Muscle of back (tissue), 11 donors: ENCODE measurements around the gene RAE1. TPM values are rescaled to one million over a fixed set of nuclear protein-coding genes. Genes with fewer than 3 reads are reported as not detected.
"Not testable (repeated sequence)": the region's sequence is repeated elsewhere in the genome, so short reads cannot be mapped to it uniquely, and the experiment has no call there.

Source experiments
- DNase-seq, 3 donors: peaks; one replicate each; pipeline versions ENCODE4 v3.0.0 to v3.0.0-alpha.2; 2013
- polyA plus RNA-seq, 10 donors: library from polyadenylated mRNA; unstranded; fragments of 120-200 nt; gene quantifications; one replicate each; pipeline ENCODE4 v1.2.1, GENCODE V29; 2013; ENCODE audit not compliant: insufficient read length in 10 of 10

Gene RAE1
- polyA plus RNA-seq, 10 donors: 21.7 to 31.5 (median 26.5) TPM

- no peak for DNase-seq
Observed at GRCh38 chr20:57412347-57413029, 61.4 kb downstream of the RAE1 start.

GRCh38 chr20:57413986-57414385 is 62.9 kb downstream of the RAE1 start:
- DNase-seq: no peak

GRCh38 chr20:57414867-57415592 is 64.0 kb downstream of the RAE1 start:
- no peak for DNase-seq

- no peak for DNase-seq
Observed at GRCh38 chr20:57415771-57416170, 64.7 kb downstream of the RAE1 start.

DNA sequence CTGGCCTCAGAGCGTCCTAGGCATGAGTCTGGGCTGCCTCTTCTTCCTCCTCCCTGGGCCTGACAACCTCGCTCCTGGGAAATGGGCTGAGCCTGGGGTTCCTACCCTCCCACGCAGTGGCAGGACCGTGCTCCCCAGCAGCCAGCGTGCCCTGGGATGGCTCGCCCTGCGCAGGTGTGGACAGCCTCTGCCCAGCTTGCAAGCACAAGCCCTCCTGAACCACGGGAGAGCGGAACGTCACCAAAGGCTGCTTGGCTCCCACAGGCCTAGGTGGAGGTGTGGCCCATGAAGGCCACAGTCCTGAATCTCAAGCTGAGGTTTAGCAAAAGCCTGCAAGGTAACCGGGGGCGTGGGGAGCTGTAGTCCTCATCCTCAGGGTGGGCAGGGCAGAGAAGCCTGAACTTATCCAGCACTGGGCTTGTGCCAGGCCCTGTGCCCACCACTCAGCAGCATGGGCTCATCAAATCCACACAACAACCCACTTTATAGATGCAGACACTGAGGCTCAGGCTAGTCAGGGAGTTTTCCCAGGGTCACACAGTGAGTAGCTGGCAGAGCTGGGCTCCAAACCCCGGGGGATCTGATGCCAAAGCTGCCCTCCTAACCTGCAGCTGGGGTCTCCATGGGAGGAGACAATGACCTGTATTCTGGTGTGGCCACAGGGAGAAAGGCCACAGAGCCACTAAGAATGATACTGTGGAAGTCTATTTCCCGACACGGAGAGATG is 65.4 kb downstream of the RAE1 start:
- no peak for DNase-seq

DNA sequence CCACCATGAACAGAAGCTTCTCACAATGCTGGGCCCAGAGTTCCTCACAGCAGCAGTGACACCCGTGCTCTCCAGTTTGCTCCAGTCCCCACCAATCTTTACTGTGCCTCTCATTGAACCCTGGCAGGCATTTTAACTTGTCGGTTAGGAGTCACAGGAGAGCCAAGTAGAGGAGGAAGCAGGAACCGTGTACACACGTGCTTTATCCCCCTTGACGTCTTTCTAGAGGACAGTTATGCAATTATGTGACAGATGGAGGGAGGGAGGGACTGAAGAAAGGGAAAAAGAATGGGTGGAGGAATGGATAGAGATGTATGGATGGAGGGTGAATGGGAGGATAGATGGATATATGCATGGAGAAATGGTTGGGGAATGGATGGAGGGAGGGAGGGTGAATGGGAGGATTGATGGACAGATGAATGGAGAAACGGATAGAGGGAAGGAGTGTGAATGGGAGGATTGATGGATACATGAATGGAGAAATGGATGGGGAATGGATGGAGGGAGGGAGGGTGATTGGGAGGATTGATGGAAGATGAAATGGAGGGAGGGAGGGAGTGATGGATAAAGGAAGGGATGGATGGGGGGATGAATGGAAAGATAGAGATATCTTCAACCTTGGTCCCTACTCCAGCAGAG is 66.1 kb downstream of the RAE1 start:
- DNase-seq: no peak

GRCh38 chr20:57417830-57418780 is 67.0 kb downstream of the RAE1 start:
- DNase-seq: no peak

- not testable (repeated sequence) for DNase-seq
Observed at GRCh38 chr20:57419479-57419878, 68.4 kb downstream of the RAE1 start.

GRCh38 chr20:57420571-57421252 is 69.7 kb downstream of the RAE1 start:
- no peak for DNase-seq

DNA sequence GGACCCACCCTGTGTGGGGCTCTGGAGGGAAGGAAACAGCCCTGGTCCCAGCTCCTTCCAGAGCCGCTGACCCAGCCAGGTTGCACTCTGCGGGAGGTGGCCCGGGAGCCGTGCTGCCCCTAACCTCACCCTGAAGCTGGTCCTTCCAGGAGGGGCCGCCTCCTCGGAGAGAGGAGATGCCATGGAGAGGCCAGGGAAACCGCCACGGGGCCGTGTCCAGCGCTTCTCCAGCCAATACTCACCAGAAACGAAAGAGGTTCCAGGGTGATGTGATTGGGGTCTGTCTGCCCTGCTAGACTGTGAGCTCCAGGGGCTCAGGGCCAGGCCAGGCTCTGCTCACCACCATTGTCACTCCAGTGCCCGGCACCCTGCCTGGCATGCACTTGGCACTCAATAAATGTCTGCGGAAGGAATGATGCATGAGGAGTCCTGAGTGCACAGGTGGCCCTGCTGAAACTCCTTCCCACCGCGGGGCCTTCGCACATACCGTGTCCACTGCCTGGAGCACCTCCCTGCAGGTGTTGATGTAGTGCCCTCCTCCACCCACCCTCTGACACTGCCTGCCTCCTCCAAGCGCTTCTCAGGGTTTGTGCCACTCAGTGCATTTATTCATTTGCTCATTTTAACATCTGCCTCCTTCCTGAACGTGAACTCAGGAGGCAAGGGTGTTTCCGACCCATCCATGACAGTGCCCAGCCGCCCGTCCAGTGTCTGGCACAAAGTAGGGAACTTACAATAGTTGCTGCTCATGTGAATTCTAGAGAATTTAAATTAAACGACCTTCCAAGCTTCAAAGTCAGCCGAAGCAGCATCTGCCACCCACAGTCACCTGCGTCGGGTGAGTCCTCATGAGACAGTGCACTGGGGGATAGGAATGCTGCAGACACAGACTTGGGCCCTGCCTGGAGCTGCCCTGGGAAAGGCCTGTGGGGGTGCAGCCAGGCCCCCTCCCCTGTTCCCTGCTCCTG is 70.5 kb downstream of the RAE1 start:
- no peak for DNase-seq

GRCh38 chr20:57422254-57422653 is 71.2 kb downstream of the RAE1 start:
- DNase-seq: no peak

GRCh38 chr20:57425150-57426013 is 74.3 kb downstream of the RAE1 start:
- no peak for DNase-seq

- DNase-seq: no peak
Observed at GRCh38 chr20:57426271-57426689, 75.2 kb downstream of the RAE1 start.

DNA sequence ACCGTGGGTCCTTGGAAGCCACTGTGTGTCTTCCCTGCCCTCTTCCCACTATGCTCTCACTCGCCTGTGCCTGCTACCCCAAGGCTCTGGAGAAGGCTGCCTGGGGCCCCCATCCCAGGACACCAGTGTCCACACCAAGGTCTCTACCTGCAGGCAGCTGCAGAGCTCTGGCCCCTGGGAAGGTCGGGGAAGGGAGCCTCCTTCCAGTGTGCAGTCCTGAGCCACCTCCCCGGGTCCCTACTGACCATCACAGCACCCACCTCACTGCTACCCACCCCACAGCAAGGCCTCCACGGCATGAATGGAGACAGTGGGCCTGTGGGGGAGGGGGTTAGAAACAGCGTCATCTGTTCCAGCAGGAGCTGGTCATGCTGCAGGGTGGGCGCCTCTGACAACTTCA is 75.8 kb downstream of the RAE1 start:
- no peak for DNase-seq

DNA sequence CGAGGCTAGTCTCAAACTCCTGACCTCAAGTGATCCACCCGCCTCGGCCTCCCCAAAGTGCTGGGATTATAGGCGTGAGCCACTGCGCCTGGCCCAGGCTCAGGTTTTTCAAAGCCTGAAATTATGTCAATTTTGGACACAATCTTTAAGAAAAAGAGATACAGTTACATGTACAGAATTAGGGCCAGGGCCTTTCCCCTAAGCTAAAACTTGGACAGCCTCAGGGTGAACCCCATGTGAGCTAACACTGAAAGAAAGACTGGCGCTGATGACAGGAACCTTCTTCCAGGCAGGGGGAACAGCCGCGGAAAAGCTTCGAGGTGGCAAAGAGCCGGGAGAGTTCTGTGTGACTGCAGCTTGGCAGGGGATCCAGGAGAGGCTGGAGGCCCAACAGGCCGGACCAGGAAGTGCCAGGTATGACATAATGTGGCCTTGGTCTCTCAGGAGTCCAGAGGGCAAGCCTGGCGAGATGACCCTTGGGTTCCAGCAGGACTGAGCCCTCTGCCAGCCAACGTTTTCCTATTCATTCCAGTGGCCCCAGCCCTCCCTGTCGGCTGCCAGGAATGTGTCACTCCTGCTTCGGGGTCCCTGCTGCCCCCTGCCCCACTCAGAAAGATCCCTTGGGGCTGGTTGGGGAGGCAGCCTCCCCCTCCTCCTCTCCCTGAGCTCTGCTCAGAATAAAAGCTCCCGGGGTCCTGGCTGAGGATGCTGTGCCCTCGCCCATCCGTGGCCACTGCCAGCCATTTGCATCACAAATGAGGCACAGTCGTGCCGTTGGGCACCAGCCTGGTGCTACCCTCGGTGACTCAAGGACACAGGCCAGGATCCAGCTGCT is 77.5 kb downstream of the RAE1 start:
- DNase-seq: peak in 1 of 3 donors; percentile 54
